Fibroblast of peridontal ligament (primary cell): Measurements from ENCODE around the gene CS.
"Not testable (repeated sequence)": the region's sequence is repeated elsewhere in the genome, so short reads cannot be mapped to it uniquely, and the experiment has no call there.

Source experiments
- DNase-seq: peaks from one replicate; pipeline ENCODE4 v3.0.0-alpha.2; 2010; ENCODE audit errors: extremely low read depth

CS gene

DNA sequence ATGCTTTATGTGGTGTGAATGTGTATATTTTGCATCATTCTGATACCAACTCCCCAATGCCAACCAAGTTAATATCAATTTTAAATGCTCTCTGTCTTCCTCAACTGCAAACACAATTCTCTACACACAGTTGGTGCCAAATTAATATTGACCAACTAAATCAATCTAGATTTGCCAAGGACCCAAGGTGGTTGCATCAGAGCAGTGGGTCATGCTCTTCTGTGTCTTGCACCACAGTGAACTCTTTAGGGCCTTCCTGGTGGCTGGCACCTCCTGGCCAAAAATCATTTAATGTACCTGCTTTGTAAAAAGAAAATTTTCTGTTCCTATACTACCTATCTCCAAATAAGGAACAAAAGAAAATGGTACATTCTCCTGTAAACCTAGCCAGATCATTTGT lies 19.3 kb downstream of the CS start:
- no peak for DNase-seq

GRCh38 chr12:56278905-56279304 lies 21.2 kb downstream of the CS start:
- no peak for DNase-seq

DNA sequence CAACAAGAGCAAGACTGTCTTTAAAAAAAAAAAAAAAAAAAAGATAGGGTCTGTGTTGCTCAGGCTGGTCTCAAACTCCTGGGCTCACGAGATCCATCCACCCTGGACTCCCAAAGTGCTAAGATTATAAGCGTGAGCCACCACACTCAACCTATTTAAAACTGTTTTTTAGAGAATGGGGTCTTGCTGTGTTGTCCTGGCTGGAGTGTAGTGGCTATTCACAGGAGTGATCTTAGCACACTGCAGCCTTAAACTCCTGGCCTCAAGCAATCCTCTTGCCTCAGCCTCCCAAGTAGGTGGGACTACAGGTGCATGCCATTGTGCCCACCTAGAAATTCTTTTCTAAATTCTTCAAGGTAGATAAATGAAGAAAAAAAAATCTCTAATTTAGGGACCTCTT lies 25.8 kb downstream of the CS start:
- DNase-seq = no peak

DNA sequence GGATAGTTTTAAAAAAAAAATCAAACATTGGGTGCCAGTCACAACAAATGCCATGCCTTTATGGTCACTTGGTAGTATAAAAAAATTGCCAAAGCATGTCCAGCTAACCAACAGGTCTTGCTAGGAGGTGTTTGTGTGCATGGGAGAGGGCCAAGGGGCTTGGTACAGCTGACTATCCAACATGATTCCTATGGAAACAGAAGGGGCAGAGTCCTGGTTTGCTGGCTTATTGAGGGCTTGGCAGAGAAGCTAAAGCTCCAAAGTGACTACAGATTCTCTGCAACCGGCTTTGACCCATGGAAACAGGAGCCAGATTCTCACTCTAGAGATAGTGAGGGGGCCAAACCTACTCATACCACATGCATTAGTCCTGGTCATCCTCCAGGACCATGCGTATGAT lies 27.7 kb downstream of the CS start:
- not testable (repeated sequence) for DNase-seq

DNA sequence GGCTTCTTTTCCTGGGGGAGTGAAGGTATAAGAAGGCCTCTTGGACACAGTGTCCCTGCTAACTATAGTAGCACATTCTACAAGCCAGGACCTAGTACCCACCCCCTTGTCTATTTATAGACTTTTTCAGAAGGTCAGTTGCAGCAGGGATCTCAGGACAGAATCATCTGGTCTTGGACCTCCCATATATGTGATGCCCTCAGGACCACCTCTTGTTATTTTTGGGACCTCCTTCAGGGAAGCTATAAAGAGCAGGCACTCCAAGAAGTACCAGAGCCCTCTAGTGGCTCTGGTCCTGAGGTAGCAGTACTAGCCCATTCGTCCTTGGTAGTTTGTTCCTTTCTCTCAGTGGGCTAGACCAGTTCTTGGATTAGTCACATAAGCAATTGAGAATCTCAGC lies 29.1 kb downstream of the CS start:
- DNase-seq = peak; percentile 41

- DNase-seq = no peak
These were observed 32.6 kb downstream of the CS start for GRCh38 chr12:56267443-56268071.

GRCh38 chr12:56266693-56267442 lies 33.3 kb downstream of the CS start, which contains the start of gene COQ10A:
Gene COQ10A, plus strand, starts transcription at chr12:56266942. Its CDS starts 177 bp downstream, at chr12:56267119.
- DNase-seq = peak; percentile 80

DNA sequence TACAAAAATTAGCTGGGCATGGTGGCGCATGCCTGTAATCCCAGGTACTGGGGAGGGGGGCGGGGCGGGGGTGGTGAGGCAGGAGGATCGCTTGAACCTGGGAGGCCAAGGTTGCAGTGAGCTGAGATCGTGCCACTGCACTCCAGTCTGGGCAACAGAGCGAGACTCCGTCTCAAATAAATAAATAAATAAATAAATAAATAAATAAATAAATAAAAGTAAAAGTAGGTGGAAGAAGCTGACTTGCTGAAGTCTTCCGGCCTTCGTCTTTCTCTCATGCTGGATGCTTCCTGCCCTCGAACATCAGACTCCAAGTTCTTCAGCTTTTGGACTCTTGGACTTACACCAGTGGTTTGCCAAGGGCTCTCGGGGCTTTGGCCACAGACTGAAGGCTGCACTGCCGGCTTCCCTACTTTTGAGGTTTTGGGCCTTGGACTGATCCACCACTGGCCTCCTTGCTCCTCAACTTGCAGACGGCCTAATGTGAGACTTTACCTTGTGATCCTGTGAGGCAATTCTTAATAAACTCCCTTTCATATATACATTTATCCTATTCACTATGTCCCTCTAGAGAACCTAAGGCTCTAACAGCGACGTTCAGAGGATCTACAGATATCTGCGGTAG lies 34.0 kb downstream of the CS start:
- not testable (repeated sequence) for DNase-seq

DNA sequence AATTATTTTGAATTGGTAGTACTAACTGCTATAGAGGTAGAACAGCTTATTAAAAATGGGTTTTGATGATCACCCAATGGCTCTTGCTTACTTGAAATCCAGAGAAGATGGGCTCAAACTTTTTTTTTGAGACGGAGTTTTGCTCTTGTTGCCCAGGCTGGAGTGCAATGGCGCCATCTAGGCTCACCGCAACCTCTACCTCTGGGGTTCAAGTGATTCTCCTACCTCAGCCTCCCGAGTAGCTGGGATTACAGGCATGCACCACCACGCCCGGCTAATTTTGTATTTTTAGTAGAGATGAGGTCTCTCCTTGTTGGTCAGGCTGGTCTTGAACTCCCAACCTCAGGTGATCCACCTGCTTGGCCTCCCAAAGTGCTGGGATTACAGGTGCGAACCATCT lies 37.2 kb downstream of the CS start:
- DNase-seq = not testable (repeated sequence)

- peak; percentile 70 for DNase-seq
These were observed 38.5 kb downstream of the CS start for GRCh38 chr12:56261503-56262232.

- no peak for DNase-seq
These were observed 39.2 kb downstream of the CS start for GRCh38 chr12:56260921-56261320.

DNA sequence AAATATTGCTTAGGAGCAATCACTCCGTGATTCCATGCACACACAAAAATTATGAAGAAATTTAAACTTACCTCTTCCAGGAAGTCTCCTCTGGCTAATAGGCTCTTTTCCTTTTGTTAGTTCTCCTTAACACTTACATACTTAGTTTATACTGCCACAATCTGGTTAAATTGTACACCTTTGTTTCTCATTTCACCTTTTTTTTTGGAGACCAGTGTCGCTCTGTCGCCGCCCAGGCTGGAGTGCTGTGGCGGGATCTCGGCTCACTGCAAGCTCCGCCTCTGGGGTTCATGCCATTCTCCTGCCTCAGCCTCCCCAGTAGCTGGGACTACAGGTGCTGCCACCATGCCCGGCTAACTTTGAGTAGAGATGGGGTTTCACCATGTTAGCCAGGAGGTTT lies 39.8 kb downstream of the CS start:
- DNase-seq = no peak

DNA sequence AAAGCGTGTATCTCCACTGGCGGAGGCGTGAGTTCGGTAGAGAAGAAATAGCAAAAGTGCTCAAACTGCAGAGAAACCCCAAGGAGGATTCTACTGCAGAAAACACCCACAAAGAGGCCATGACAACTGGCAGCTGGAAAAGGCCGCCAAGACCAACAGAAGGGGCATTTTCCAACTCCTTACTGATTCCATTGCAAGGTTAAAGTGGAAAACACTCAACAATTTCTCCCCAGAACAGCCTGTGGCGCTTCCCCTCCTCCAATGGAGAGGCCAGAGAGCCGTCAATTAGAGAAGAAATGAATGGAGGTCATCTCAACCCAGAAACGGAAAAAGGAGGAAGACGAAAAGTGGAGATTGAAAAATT lies 41.3 kb downstream of the CS start:
- no peak for DNase-seq

GRCh38 chr12:56258068-56258819 lies 41.9 kb downstream of the CS start, which contains the start of gene ANKRD52:
Gene ANKRD52, minus strand, starts transcription at chr12:56258384. Its CDS starts 115 bp downstream, at chr12:56258269.
- peak; percentile 83 for DNase-seq

- no peak for DNase-seq
These were observed 42.6 kb downstream of the CS start for GRCh38 chr12:56257491-56258067.

DNA sequence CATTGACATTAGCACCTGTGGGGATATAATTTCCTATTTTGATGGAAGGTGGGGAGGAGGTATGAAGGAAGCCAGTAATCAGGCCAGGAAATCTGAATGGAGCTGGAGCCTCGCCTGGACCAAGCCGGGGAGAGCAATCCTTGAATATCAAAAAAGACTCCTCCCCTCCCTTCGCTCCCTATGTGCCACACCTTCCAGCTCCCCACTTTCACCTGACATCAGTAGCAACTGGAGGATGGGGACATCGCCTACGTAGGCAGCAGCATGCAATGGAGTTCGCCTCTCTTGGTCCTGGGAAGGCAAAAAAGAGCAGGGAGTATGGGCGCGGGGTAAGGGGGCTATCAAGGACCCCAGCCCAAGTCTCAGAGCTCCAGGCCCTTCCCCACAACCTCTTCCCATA lies 43.1 kb downstream of the CS start:
- no peak for DNase-seq

GRCh38 chr12:56256326-56256960 lies 43.7 kb downstream of the CS start:
- peak; percentile 59 for DNase-seq

GRCh38 chr12:56255671-56256070 lies 44.5 kb downstream of the CS start:
- DNase-seq = no peak

- DNase-seq = no peak
These were observed 47.0 kb downstream of the CS start for GRCh38 chr12:56253091-56253490.

- DNase-seq = no peak
These were observed 47.5 kb downstream of the CS start for GRCh38 chr12:56252649-56253048.

DNA sequence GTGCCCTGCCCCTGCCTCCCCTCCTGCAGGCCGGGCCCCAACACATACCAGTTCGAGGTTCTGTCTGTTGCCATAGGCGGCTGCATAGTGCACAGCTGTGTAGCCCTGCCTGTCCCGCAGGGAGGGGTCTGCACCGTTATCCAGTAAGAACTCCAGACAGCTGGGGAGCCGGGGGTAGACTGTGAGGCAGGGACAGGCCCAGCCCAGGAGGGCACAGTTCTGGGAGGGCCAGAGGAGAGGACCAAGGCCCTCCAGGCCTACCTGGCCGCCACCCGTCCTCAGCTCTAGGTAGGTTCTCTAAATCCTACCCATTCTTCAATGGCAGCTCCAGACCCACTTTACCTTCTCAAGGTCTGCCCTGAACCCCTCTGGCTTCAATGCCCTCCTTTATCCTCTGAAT lies 51.4 kb downstream of the CS start:
- no peak for DNase-seq
